NT2/D1 (cell line): Measurements from ENCODE around the gene USP49.

Experiments used
- DNase-seq: peaks from one replicate; pipeline ENCODE4 v3.0.0-alpha.2; 2011; ENCODE audit warnings: low read depth, low spot score
- H3K27me3 ChIP-seq: 2 replicates; pipeline ENCODE4 v1.6.0; 2011; ENCODE audit warnings: mild to moderate bottlenecking; ENCODE audit not compliant: insufficient read length, insufficient read depth
- H3K36me3 ChIP-seq: 2 replicates; pipeline ENCODE4 v1.6.1; 2011; ENCODE audit warnings: mild to moderate bottlenecking, low read length, mixed read lengths; ENCODE audit not compliant: insufficient read depth, insufficient read length
- H3K4me1 ChIP-seq: 2 replicates; pipeline ENCODE4 v1.5.1; 2011; ENCODE audit not compliant: insufficient read depth, insufficient read length
- H3K4me3 ChIP-seq: 2 replicates; pipeline ENCODE4 v1.5.1; 2011; ENCODE audit warnings: low read depth; ENCODE audit not compliant: insufficient read length
- H3K9ac ChIP-seq: 2 replicates; pipeline ENCODE4 v1.6.0; 2011; ENCODE audit warnings: low read depth; ENCODE audit not compliant: insufficient read length
- H3K9me3 ChIP-seq: 2 replicates; pipeline ENCODE4 v1.5.1; 2011; ENCODE audit warnings: mild to moderate bottlenecking, low read length; ENCODE audit not compliant: insufficient read depth
- SUZ12 ChIP-seq: IDR thresholded peaks from 2 replicates; pipeline ENCODE4 v1.6.1; 2011; ENCODE audit not compliant: insufficient read length, insufficient read depth; ENCODE audit errors: extremely low read depth
- YY1 ChIP-seq: IDR thresholded peaks from 2 replicates; pipeline ENCODE4 v1.6.1; 2011; ENCODE audit not compliant: insufficient read length, insufficient read depth
- ZNF274 ChIP-seq: IDR thresholded peaks from 2 replicates; pipeline ENCODE4 v1.6.1; 2011; ENCODE audit warnings: mild to moderate bottlenecking, low read depth, low read length

Gene USP49

GRCh38 chr6:41775293-41775882 is 119.8 kb downstream of the USP49 start:
- no peak overlapping the region for H3K9ac ChIP-seq
- H3K4me3 ChIP-seq = no peak overlapping the region
- no peaks in the 10 kb centered on the region for H3K9me3 ChIP-seq
- H3K4me1 ChIP-seq = no peaks in the 10 kb centered on the region
- TF ChIP-seq SUZ12 (no peak), YY1 (no peak), ZNF274 (no peak)
- DNase-seq = no peak
- H3K27me3 ChIP-seq = no peaks in the 10 kb centered on the region
- H3K36me3 ChIP-seq = peaks cover 45% of the 10 kb centered on the region

GRCh38 chr6:41774841-41775240 is 120.3 kb downstream of the USP49 start:
- Histone ChIP-seq H3K36me3 (peaks cover 48% of the 10 kb centered on the region), H3K9me3 (no peaks in the 10 kb centered on the region), H3K4me1 (no peaks in the 10 kb centered on the region), H3K4me3 (no peak overlapping the region), H3K27me3 (no peaks in the 10 kb centered on the region), H3K9ac (no peak overlapping the region)
- no peak for DNase-seq
- no peak for TF ChIP-seq ZNF274
- no peak for TF ChIP-seq YY1
- TF ChIP-seq SUZ12 = no peak

- peaks cover 40% of the 10 kb centered on the region for H3K36me3 ChIP-seq
- TF ChIP-seq YY1 (no peak), SUZ12 (no peak), ZNF274 (no peak)
- no peaks in the 10 kb centered on the region for H3K9me3 ChIP-seq
- no peak overlapping the region for H3K9ac ChIP-seq
- no peak overlapping the region for H3K4me3 ChIP-seq
- DNase-seq = no peak
- no peaks in the 10 kb centered on the region for H3K27me3 ChIP-seq
- H3K4me1 ChIP-seq = no peaks in the 10 kb centered on the region
Observed at GRCh38 chr6:41771058-41771983, 123.9 kb downstream of the USP49 start.

- DNase-seq = no peak
- no peak for TF ChIP-seq ZNF274
- H3K9me3 ChIP-seq = no peaks in the 10 kb centered on the region
- H3K27me3 ChIP-seq = no peaks in the 10 kb centered on the region
- H3K36me3 ChIP-seq = peaks cover 39% of the 10 kb centered on the region
- no peak overlapping the region for H3K4me3 ChIP-seq
- no peaks in the 10 kb centered on the region for H3K4me1 ChIP-seq
- H3K9ac ChIP-seq = no peak overlapping the region
Observed at GRCh38 chr6:41770381-41771057, 124.7 kb downstream of the USP49 start.

- no peak for DNase-seq
- no peak for TF ChIP-seq SUZ12
- TF ChIP-seq ZNF274 = no peak
- no peak for TF ChIP-seq YY1
Observed at GRCh38 chr6:41769376-41769775, 125.8 kb downstream of the USP49 start.

DNA sequence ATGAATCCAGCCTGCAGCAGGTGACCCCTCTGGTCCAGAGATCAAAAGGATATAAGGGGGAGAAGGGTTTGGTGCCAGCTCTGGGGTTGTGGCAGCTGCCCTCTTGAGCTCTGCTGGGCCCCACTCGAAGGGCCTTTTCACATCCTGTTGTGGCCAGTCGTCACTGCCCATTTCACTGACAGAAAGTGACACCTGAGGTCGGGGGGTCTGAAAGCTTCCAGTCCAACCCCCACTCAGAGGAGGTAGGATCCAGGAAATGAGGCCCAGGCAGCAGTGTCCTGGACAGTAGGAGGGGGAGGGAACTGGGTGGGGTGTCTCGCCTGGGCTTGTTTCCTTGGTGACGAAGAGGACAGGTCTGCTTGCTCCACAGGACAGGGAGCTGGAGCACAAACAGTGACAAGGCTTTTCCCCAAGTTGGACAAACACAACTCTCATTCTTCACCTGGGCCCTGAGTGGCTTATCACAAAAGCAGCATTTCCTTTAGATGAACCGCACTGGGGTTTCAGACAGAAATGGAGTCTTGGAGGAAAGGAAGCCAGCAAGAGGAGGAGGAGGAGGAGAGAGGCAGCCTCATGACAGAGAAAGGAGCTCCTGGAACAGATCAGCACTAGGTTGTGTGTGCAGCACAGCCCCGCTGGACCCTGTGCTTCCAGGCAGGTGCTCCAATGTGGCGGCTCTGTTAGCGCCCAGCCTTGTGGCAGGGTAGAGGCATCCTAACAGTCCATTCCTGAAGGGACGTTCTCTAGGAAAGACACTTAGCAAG is 126.4 kb downstream of the USP49 start:
- H3K4me1 ChIP-seq = peaks cover 4% of the 10 kb centered on the region
- H3K4me3 ChIP-seq = no peak overlapping the region
- no peak overlapping the region for H3K9ac ChIP-seq
- H3K27me3 ChIP-seq = no peaks in the 10 kb centered on the region
- no peak for DNase-seq
- TF ChIP-seq ZNF274 (no peak), YY1 (no peak), SUZ12 (no peak)
- H3K36me3 ChIP-seq = peaks cover 26% of the 10 kb centered on the region
- no peaks in the 10 kb centered on the region for H3K9me3 ChIP-seq

More at GRCh38 chr6:41769376-41769775, 125.8 kb downstream of the USP49 start:
- H3K27me3 ChIP-seq = no peaks in the 10 kb centered on the region
- peaks cover under 1% of the 10 kb centered on the region for H3K4me1 ChIP-seq
- no peak overlapping the region for H3K9ac ChIP-seq
- no peaks in the 10 kb centered on the region for H3K9me3 ChIP-seq
- H3K36me3 ChIP-seq = peaks cover 29% of the 10 kb centered on the region
- no peak overlapping the region for H3K4me3 ChIP-seq
